MM.1S (cell line): ENCODE data around the gene AOC2.
"Not testable (repeated sequence)": the region's sequence is repeated elsewhere in the genome, so short reads cannot be mapped to it uniquely, and the experiment has no call there.

Source experiments
- CTCF ChIP-seq: fragments of 300-600 bp; sonication (generic); IDR thresholded peaks from 2 replicates; pipeline ENCODE4 v1.5.1; 2016; ENCODE audit warnings: antibody characterized with exemption, low read length, mixed read lengths
- EZH2 ChIP-seq: fragments of 300-600 bp; sonication (generic); optimal IDR thresholded peaks from 2 replicates; pipeline ENCODE3; 2017; ENCODE audit warnings: low read depth, mild to moderate bottlenecking, antibody characterized with exemption, low read length, mixed read lengths
- EZH2phosphoT487 ChIP-seq: fragments of 300-600 bp; sonication (generic); IDR thresholded peaks from 2 replicates; pipeline ENCODE4 v1.6.1; 2018; ENCODE audit warnings: antibody characterized with exemption, low read length

- TF ChIP-seq CTCF, EZH2phosphoT487, EZH2: not testable (repeated sequence)
Observed at GRCh38 chr17:42881706-42882105, 37.3 kb downstream of the AOC2 start.
